A204.1 (cell line): ENCODE measurements around the gene SLIT1.

Experiments used
- FAIRE-seq: peaks from 2 replicates; lab custom pipeline; 2012; peaks lifted over from hg19 to GRCh38; lab: Jason Lieb, UNC

SLIT1 gene

DNA sequence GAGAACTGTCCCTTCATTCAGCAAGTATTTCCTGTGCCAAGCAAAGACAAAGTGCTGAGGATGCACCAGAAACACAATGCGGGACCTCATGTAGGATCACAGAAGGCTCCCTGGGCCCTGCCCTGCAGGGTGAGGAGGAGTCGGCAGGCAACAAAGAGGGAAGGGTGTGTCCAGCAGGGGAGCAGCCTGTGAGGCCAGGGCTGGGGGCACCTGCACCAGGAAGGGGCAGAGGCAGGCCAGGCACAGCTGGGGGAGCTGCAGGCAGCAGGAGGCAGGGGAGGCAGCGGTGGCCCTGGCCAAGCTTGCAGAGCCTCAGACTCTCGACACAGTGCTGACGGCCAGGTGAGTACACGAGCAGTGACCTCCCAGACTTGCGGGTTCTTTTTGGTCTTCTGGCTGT, 123.3 kb downstream of the SLIT1 start:
- FAIRE-seq, result no peak

DNA sequence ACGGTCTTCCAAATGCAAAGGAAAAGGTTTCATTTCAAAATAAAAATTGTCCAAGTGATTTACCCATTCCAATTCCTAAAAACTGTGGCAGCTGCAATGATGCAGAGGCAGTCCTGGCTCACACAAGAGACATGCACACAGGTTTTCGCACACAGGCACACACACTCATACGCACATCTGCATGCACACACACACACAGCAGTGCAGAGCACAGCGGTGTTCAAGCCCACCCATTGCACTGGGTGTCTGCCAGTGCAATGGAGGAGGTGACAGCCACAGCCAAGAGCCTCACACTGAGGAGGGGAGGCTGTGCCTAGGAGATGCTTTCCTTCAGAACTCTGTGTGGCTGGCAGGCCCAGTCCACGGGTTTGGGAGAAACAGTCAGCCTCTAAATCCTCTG, 123.7 kb downstream of the SLIT1 start:
- FAIRE-seq, result no peak

DNA sequence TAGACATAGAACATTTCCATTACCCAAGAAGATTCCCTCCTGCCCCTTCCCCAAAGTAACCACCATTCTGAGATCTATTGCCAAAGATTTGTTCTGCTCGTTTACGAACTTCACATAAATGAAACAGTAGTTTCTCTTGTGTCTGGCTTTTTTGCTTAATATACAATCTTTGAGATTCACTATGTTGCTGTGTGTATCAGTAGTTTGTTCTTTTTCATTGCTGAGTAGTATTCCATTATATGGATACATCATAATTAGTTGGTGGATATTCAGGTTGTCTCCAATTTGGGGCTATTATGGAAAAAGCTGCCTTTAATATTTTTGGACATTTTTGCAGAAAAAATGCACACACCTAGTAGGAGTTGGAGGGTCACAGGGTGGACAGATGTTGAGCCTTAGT, 124.3 kb downstream of the SLIT1 start:
- no peak for FAIRE-seq

DNA sequence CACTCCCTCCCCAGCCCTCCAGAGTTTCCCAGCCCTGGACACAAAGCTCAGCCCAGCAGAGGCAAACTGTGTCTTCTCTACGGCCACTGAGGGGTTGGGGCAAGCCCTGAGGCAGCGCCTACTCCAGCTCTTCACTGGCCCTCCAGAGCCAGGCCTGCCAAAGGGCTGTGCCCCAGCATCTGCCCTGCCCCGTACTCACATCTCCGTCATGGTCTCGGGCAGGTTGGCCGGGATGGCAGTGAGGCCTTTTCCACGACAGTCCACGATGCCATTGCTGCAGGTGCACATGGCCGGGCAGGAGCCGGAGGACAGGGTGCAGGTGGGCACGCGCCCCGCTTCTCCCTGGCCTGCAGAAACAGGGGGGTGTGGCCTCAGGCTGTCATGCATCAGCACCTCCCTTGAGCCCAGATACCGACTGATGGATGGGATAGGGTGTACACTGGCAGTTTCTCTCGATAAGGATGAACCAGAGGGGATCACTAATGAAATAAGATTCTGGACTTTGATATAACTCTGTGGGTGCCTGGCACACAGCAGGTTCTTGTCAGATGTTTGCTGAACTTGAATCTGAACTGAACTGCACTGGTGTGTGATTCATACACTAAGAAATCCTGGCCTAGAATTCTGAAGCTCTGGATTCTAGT, 125.2 kb downstream of the SLIT1 start:
- FAIRE-seq, result no peak

DNA sequence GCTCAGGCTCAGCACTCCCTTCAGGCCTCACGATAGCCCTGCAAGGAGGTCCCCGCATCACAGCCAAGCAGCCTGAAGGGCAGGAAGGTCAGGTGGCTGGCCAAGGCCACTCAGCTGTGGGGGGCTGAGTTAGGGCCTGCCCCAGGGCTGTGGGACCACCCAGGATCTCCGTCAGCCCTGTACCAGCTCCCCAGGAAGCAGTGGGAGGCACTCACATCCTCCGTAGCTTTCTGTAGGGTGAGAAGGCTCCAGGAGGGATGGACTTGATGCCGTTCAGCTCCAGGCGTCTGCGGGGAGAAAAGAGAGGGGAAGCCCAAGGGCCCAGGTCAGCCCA, 125.9 kb downstream of the SLIT1 start:
- no peak for FAIRE-seq

DNA sequence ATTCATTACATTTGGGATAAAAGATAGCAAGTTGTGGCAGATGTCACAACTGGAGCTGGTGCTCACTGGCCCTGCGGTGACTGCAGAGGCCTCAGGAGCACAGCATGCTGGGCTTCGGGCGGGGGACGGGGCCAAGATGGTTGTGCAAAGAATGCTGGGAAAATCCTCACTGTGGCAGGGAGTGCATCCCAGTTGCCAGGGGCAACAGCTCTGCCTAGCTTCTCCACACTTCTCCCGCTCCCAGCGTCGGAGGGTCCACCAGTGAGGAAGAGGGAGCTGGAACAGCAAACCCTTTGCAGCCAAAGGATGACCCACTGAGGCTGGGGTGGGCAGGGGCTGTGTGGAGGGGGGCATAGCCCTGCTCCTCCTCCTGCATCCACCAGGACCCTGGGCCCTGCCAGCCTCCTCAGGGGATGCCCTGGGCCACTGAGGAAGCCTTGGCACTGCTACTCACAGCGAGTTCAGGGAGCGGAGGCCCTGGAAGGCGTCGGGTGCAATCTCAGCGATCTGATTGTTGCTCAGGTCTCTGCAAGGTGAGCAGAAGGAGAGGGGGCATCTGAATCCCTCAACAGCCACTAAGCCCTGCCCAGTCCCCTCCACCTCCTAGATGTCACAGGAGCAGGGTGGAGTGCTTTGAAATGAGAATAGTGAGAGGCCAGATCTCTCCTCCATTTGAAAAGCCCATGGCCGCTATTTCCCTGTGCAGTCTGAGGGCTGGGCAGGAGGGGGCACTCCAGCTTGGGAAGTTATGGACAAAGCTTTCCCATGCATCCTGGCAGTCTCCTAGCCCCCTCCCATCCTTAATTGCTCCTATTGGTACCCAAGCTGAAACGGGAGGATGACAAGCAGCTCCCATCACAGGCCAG, 126.5 kb downstream of the SLIT1 start:
- no peak for FAIRE-seq

DNA sequence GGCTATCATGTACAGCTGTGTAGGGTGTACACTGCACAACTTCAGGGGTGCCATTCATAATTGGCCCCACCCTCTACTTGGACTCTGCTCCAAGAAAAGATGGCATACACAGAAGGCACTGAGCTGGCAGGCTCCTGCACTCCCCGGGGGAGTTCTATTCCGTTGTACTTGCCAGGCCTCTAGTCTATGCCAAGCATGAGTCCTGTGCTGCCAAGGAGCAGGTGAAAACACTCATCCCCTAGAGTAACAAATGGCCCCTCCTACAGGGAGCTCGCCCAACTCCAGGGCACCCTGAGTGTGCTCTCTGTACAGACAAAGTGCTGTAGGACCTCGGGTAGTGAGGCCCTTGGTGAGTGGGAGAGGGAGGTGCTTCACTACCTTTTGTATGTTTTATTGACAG, 127.2 kb downstream of the SLIT1 start:
- FAIRE-seq, result no peak

DNA sequence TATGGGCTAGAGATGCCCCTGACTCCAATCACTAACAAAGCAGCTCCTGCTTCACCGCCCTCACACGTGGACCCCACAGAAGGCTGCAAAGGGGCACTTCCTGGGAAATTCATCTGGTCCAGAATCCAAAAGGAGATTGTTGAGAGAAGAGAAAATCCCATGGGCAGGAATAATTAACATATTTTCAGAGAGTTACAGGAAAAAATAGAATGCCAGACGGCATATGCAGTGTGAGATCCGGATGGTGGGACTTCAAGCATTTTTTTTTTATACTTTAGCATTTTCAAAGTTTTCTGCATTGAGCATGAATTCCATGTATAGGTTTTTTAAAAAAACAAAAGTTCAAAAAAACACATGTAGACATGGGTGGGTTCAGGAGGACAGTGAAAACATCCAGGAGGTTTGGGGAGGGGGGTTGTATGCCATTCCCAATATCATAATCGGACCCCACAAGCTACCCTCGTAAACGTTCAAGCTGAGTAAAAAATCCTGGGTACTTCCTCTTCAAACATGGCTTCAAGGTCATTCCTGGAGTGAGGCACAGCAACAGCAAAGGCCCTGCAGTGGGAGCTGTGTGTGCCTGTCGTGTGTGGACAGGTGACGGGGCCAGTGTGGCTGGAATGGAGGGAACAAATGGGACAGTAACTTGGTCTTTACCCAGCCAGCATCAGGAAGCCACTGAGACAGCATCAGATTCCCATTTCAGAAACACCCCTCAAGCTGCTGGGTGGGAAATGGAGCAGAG, 128.1 kb downstream of the SLIT1 start:
- FAIRE-seq, result no peak

DNA sequence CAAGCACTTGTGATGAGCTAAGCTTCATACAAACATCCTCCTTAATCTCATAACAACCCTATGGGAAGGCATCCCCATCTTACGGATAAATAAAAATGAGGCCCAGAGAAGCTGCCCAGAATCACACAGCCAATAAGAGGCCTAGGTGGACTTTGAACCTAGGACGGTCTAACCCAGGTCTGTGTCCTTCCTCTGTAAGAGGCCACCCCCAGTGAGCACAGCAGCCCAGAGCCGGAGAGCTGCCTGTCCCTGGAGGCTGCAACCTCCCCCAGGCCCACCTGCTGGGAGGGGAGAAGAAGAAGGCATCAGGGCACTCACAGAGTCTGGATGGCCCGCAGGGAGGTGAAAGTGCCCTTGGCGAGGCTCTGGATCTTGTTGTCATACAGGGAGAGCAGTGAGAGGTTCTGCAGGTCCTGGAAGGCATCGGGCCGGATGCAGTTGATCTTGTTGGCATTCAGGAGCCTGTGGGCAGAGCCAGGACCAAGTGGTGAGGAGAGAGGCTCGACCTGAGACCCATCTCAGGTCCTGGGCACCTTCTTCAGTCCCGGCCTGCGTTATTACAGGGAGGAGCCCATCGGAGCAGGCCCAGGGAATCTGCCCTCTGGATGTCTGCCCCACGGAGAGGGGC, 129.6 kb downstream of the SLIT1 start:
- FAIRE-seq, result no peak

DNA sequence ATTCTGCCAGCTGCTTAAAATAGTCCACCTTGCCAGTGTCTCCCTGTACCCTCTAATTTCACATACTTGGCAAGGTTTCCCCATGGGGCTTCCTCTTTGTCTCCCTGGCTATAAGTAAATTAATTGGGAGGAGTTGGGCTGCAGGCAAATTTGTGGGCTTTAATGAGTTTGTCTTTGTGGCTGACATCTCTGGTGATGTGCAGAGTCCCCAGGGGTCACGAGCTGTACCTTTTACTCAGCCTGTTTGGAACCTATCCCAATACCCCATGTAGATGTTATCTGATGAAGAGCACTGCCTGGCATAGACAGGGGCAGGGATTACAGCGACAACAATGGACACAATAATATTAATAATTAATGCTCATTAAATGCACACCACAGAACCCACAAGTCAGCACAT, 132.5 kb downstream of the SLIT1 start:
- no peak for FAIRE-seq

DNA sequence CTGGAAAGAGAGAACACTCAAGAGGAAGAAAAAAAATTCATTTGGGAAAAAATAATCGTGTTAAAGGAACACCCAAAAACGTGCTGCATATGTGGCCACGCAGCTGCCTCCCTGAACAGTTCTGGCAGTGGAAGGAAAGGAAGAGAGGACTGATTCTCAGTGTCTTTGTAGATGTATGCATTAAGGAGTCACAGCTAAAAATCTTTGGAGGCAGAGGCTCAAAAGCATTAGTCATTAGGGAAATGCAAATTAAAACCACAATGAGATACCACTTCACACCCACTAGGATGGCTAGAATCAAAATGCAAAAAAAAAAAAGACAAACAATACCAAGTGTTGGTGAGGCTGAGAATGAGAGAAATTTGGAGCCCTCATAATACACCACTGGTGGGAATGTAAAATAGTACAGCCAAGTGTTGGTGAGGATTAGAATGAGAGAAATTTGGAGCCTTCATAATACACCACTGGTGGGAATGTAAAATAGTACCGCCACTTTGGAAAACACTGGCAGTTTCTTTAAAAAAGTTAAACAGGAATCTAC, 134.7 kb downstream of the SLIT1 start:
- no peak for FAIRE-seq

DNA sequence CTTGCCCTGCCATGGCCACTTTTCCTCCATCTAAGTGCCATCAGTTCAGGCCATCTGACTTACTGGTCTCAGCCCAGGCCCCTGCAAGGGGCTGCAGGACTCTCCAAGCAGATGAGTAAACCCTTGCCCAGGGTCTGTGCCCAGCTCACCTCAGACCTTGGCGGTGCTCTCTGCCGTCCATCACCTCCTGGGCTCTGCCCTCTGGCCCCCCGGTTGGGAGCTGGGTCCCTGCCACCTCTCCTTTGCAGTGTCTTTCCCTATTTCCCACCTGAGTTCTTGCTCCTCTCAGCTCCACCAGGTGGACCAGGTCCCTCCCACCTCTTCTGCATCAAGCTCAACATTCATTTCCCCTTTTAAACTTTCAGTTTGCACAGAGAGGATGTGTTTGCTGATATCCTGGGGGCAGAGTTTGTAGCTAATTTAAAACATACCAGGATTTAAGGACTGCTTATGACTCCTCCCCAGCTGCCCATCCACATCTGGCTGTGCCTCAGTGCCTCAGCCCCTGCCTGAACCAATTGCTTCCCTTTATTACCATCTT, 135.5 kb downstream of the SLIT1 start:
- FAIRE-seq, result no peak

DNA sequence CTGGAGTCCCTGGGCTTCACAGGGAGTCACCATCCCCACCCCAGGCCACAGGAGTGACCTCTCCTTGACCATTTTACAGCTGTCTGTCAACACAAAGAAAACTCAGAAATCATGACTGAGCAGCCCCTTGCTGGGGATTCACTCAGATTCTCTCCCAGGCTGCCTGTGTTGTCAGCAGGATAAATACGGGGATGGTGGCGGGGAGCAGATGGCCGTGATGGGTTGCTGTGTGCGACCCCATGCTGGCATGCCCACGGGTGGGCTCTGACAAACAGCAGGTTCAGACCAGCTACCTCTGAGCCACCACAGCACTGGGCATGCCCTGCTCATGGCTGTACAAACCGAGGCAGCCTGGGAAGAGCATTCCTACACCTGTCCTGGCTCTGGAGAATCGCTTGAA, 136.1 kb downstream of the SLIT1 start:
- no peak for FAIRE-seq

DNA sequence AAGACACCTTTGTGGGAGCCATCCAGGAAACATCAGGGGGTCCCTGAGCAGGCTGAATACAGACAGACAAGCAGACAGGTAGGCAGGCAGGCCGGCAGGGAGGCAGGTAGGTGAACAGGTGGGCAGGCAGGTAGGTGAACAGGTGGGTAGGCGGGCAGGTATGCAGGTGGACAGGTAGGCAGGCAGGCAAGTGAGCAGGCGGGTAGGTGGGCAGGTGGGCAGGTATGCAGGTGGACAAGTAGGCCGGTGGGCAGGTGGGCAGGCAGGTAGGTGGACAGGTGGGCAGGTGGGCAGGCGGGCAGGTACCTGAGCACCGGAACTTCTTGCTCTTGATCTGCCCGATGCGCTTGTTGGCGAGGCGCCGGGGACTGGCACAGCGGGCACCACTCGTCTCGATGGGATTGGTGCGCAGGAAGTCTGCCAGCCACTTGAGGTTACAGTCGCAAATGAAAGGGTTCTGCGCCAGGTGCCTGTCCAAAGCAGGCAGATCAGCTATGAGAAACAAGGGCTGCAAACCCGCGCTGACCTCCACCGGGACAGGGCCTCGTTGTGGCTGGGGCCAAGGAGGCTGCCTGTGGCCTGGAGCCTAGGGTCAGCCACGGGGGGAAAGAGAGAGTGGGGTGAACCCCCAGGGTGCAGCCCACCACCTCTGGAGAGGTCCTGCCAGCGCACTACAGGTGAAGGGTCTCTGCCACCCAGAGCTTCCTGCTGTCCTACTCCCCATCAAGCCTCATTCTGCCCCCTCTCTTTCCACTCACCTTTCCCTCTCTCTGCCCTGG, 136.9 kb downstream of the SLIT1 start:
- no peak for FAIRE-seq

DNA sequence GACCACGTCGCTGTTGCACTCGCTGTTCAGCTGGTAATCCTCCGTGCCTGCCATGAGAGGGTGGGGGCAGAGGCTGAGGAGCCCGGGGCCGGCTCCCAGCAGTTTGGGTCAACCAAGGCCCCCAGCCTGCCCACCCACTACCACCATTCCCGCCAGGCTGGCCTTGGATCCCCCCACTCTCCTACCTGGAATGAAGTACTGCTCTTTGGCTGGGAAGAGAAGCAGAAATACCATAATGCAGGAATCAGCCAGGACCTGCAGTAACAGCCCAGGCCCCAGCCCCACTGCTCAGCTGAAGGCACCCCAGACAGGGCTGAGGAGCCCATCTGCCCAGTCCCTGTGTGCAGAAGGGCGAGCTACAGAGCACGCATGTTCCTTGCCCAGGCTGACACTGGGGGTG, 138.0 kb downstream of the SLIT1 start:
- FAIRE-seq, result no peak

DNA sequence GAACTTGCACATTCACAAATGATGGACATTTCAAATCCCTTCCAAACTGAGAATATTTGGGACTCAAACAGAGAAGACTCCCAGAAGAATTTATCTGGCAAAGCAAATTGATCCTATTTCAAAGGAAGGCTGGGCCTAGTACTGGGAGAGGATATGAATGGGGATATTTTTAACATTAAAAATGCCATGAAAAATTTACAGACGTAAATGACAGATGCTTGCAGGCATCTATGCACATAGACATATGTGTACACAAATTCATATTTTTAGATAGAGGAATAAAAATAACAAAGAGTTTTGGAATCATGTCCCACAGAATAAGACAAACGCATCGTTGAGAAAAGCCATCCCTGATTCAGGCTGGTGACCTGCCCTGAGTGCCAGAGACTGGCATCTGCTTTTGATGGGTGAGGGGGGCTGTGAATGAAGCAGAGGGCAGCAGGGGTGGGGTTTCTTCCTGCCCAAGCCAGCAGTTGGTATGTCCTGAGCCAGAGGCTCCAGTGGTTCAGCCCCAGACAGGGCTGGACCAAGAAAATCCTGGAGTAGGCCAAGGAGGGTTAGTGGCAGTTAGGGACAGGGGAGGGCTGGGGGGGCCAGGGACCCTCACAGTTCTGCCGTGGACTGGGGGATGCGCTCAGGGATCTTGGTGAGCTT, 138.5 kb downstream of the SLIT1 start:
- FAIRE-seq, result no peak

DNA sequence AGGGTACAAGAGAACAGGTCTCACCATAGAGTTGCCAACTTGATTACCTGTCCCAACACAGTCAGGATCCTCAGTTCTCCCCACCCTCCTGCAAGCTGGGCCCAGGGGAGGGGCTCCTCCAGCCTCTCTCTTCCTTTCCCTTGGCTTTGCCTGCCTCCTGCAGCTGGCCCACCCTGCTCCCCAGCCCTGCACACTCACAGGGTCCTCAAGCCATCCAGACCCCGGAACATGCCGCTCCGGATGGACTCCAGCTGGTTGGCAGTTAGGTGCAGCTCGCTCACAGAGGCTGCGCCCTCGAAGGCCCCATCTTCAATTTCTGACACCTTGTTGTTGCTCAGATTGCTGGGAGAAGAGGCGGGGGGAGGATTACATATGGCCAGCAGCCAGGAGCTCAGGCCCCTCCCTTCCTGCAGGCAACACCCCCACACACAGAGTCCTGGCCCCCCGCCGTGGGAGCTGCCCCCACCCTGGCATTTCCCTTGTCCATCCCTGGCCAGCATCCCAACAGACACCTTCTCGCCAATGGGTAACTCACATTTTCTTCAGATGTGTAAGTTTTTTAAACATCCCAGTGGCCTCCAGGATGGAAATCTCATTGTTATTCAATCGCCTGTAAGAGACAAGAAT, 139.2 kb downstream of the SLIT1 start:
- no peak for FAIRE-seq

DNA sequence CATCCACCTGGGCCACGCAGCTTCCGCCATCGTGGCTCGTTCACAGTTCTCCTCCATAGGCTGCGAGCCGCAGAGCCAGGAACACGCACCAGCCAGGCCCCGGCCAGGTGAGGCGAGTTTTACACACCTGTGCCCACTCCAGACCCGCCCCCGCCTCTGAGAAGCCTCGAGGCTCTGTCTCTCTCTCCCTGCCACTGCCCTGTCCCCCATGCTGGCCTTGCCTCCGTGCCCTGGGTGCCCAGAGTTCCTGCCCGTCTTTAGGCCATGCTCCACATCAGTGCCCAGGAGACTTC, 142.2 kb downstream of the SLIT1 start:
- FAIRE-seq, result no peak

DNA sequence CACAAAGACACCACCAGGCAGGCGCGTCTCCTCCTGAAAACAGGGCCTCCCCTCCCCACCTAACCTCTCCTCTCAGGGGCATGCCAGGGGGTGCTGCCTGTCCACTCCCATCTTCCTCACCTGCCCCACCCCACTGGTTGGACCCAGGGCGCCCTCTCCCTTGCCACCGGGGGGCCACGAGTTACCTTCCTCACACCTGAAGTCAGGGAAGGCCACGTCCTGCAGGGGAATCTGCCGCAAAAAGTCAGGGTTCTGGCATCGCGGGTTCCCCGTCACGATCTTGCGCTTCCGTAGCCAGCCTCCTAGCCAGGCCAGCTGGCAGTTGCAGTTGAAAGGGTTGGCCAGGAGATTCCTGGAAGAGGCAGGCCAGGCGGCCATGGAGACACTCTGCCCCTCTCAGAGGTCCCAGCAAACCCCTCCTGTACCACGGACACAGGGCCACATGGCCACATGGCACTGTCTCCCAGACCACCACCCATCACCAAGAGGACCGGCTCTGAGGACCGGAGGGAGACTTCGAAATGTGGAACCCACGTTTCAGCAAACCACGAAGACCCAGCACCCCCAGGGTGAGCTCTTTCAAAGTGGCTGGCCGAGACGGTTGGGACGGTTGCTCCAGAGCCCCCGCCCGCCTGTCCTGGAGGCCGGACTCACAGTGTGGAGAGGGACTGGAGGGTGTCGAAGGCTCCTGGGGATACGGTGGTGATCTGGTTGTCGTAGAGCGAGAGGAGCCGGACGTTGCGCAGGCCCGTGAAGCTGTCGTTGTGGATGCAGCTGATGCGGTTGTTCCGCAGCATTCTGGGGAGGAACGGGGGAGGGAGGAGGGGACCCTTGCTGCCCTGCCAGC, 142.8 kb downstream of the SLIT1 start:
- FAIRE-seq, result no peak

DNA sequence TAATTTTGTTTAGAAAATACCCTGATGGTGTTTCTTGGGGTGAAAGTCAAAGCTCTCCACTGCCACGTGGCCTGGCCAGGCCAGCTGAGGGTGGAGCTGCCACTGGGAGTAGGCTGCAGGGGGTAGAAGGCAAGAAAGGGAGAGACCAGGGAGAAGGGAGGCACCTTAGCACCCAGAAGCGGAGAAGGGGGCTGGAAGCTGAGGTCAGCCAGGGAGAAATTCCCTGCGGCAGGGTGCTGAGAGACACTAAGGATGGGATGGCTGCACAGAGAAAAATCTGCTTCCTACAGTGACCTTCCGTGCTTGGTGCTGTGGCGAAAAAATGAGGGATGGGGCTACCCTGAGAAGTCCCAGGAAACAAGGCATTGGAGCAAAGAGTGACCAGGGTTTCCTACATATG, 143.7 kb downstream of the SLIT1 start:
- no peak for FAIRE-seq
